OCI-LY7 (cell line): ENCODE data around the gene VHLL.

Source experiments
- CTCF ChIP-seq: fragments of 200-600 bp; sonication (generic); conservative IDR thresholded peaks from 2 replicates; pipeline ENCODE4 v1.5.1; 2014; ENCODE audit warnings: mild to moderate bottlenecking, antibody characterized with exemption, low read length, moderate library complexity, mixed read lengths
- EZH2phosphoT487 ChIP-seq: fragments of 200-600 bp; sonication (generic); IDR thresholded peaks from 2 replicates; pipeline ENCODE4 v1.6.1; 2018; ENCODE audit warnings: low read depth, borderline replicate concordance, mild to moderate bottlenecking, mixed run types, antibody characterized with exemption, low read length, moderate library complexity, mixed read lengths

- no peak for TF ChIP-seq CTCF
- no peak for TF ChIP-seq EZH2phosphoT487
These were observed 40.2 kb downstream of the VHLL start for GRCh38 chr1:156258859-156259258.
